ENCODE results near the gene PTPRJ.

DNA sequence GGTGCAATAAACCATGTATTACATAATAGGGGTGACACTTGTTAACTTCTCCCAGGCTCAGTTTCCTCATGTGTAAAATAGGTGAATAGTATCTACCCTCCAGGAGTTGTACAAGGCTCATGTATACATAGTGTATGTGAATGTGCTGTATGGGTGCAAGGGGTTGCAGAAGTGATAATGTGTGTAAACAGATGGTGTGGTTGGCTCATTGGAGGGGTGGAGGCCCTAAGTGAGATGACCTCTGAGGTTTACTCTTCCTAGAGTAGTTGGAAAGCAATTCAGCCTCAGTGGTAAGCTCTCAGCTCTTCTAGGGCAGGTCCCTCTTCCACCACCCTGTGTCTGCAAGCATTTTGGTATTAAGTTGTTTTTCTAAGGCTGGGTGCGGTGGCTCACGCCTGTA lies 102.4 kb downstream of the PTPRJ start:
- TF ChIP-seq, protein P1, sequence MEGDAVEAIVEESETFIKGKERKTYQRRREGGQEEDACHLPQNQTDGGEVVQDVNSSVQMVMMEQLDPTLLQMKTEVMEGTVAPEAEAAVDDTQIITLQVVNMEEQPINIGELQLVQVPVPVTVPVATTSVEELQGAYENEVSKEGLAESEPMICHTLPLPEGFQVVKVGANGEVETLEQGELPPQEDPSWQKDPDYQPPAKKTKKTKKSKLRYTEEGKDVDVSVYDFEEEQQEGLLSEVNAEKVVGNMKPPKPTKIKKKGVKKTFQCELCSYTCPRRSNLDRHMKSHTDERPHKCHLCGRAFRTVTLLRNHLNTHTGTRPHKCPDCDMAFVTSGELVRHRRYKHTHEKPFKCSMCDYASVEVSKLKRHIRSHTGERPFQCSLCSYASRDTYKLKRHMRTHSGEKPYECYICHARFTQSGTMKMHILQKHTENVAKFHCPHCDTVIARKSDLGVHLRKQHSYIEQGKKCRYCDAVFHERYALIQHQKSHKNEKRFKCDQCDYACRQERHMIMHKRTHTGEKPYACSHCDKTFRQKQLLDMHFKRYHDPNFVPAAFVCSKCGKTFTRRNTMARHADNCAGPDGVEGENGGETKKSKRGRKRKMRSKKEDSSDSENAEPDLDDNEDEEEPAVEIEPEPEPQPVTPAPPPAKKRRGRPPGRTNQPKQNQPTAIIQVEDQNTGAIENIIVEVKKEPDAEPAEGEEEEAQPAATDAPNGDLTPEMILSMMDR (IDR thresholded peaks at IDR 0.05): no peak
- no peak for TF ChIP-seq POLR2A (IDR thresholded peaks at IDR 0.05)

Measured in right lobe of liver (tissue), 4 donors.